ENCODE measurements around the gene SENP5. TPM values are rescaled to one million over a fixed set of nuclear protein-coding genes. Genes with fewer than 3 reads are reported as not detected.

SENP5 gene
- total RNA-seq, 3 donors from 2014 or later (not counting 1 experiment from before 2014, with no cell fraction given): 77.0 to 98.7 (median 78.0) TPM

DNA sequence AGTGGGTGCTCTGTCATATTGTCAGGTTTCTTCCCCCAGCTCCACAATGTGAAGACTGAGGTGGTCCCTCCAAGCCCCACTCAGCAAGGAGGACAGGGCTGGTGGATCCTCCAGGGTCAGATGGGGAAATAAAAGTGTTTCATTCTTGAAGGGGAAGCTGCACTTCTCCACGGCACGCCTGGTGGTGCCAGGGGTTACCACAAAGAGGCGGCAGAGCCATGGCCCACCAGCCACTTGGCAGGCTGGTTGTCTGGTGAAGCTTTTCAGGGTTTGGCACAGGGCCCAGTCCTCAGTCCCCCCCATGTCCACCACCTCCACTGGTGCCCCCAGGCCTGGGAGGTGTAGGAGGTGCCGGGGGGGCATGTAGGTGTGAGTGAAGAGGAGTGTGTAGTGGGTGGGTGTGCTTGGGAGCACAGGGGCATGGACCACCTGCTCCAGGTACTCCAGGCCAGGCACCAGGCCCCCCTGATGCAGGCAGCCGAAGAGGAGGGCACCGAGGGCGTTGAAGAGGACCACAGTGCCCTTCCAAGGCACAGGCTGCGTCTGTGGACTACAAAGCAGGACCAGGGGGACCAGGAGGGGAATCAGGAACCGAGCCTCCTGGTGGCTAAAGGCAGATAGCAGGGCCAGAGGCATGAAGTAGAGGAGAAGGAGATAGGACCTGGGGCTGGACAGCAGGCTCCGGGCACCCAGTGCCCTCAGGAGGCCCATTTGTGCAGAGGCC lies 79.6 kb downstream of the SENP5 start:
- intact Hi-C loops (cut with micrococcal nuclease): no loop called here
- Mint-ChIP-seq H3K4me1 (peaks cover 11 to 23% of the 10 kb centered on the region in 2 donors), H3K9me3 (no peaks in the 10 kb centered on the region), H3K4me3 (no peak overlapping the region), H3K27ac (peak overlapping the region in 1 of 2 donors; percentile 38), H3K36me3 (no peaks in the 10 kb centered on the region), H3K27me3 (ENCODE audit: low read depth in 2 of 2) (no peaks in the 10 kb centered on the region)
- ATAC-seq: no peak
- H3K9me3 ChIP-seq (ENCODE audit: control insufficient read depth, insufficient read depth, low read length): no peaks in the 10 kb centered on the region
- no peak overlapping the region for H3K4me3 ChIP-seq (ENCODE audit: low read length)
- 85% methylated on average over 10 of the region's 10 CpGs for WGBS (ENCODE audit: insufficient coverage)
- H3K4me1 ChIP-seq (ENCODE audit: control insufficient read depth, insufficient read depth, low read length): peaks cover 11% of the 10 kb centered on the region
- H3K36me3 ChIP-seq (ENCODE audit: control insufficient read depth, insufficient read depth, low read length): no peaks in the 10 kb centered on the region
- H3K27ac ChIP-seq (ENCODE audit: low read length): no peak overlapping the region
- no peak for DNase-seq
- no peaks in the 10 kb centered on the region for H3K27me3 ChIP-seq (ENCODE audit: control insufficient read depth, insufficient read depth, low read length)
- TF ChIP-seq CTCF (IDR thresholded peaks at IDR 0.05): no peak

- peak overlapping the region in 1 of 2 donors; percentile 38 for H3K27ac Mint-ChIP-seq
- H3K27me3 ChIP-seq (ENCODE audit: control insufficient read depth, insufficient read depth, low read length): no peaks in the 10 kb centered on the region
- no peak overlapping the region for H3K4me3 ChIP-seq (ENCODE audit: low read length)
- H3K36me3 ChIP-seq (ENCODE audit: control insufficient read depth, insufficient read depth, low read length): no peaks in the 10 kb centered on the region
- H3K27me3 Mint-ChIP-seq (ENCODE audit: low read depth in 2 of 2): no peaks in the 10 kb centered on the region
- H3K27ac ChIP-seq (ENCODE audit: low read length): no peak overlapping the region
- no peak for TF ChIP-seq CTCF (IDR thresholded peaks at IDR 0.05)
- no peak overlapping the region for H3K4me3 Mint-ChIP-seq
- no peaks in the 10 kb centered on the region for H3K36me3 Mint-ChIP-seq
- no peak for ATAC-seq
- intact Hi-C loops (cut with micrococcal nuclease): no loop called here
- no peaks in the 10 kb centered on the region for H3K9me3 ChIP-seq (ENCODE audit: control insufficient read depth, insufficient read depth, low read length)
- WGBS (ENCODE audit: insufficient coverage): 91% methylated on average over 28 of the region's 28 CpGs
- no peaks in the 10 kb centered on the region for H3K9me3 Mint-ChIP-seq
- no peak for DNase-seq
- peaks cover 8 to 18% of the 10 kb centered on the region in 2 donors for H3K4me1 Mint-ChIP-seq
- peaks cover 9% of the 10 kb centered on the region for H3K4me1 ChIP-seq (ENCODE audit: control insufficient read depth, insufficient read depth, low read length)
These were observed 80.2 kb downstream of the SENP5 start for GRCh38 chr3:196947860-196948441.

GRCh38 chr3:196948442-196949284 lies 80.9 kb downstream of the SENP5 start:
- peaks cover 1 to 11% of the 10 kb centered on the region in 2 donors for H3K4me1 Mint-ChIP-seq
- no peak for DNase-seq
- no peak overlapping the region for H3K4me3 Mint-ChIP-seq
- no peak for TF ChIP-seq CTCF (IDR thresholded peaks at IDR 0.05)
- no peak for ATAC-seq
- Histone ChIP-seq H3K27me3 (ENCODE audit: control insufficient read depth, insufficient read depth, low read length) (no peaks in the 10 kb centered on the region), H3K4me3 (ENCODE audit: low read length) (no peak overlapping the region), H3K4me1 (ENCODE audit: control insufficient read depth, insufficient read depth, low read length) (peaks cover 2% of the 10 kb centered on the region), H3K27ac (ENCODE audit: low read length) (no peak overlapping the region), H3K9me3 (ENCODE audit: control insufficient read depth, insufficient read depth, low read length) (no peaks in the 10 kb centered on the region), H3K36me3 (ENCODE audit: control insufficient read depth, insufficient read depth, low read length) (no peaks in the 10 kb centered on the region)
- H3K36me3 Mint-ChIP-seq: no peaks in the 10 kb centered on the region
- 84% methylated on average over 22 of the region's 22 CpGs for WGBS (ENCODE audit: insufficient coverage)
- H3K27me3 Mint-ChIP-seq (ENCODE audit: low read depth in 2 of 2): no peaks in the 10 kb centered on the region
- H3K27ac Mint-ChIP-seq: no peak overlapping the region
- intact Hi-C loops (cut with micrococcal nuclease): no loop called here
- no peaks in the 10 kb centered on the region for H3K9me3 Mint-ChIP-seq

Measured in natural killer cell (primary cell).